Prostate gland (tissue), 2 donors: Measurements from ENCODE around the gene GSTO1.

Source experiments
- CTCF ChIP-seq, 4 experiments: fragments of 200-600 bp in 2 of 4; fragments of 450-650 bp in 2 of 4; sonication (generic) in 2 of 4; IDR thresholded peaks; 1 replicate in 3 of 4; 2 replicates in 1 of 4; pipeline ENCODE4 v1.5.1; 2016 to 2019; ENCODE audit warnings: antibody characterized with exemption in 4 of 4, mild to moderate bottlenecking in 2 of 4, moderate library complexity in 2 of 4
- POLR2A ChIP-seq: fragments of 450-650 bp; IDR thresholded peaks from one replicate; pipeline ENCODE4 v1.6.1; 2016; ENCODE audit warnings: antibody characterized with exemption, mild to moderate bottlenecking
- POLR2AphosphoS5 ChIP-seq: sonication (generic); formaldehyde crosslinking; IDR thresholded peaks from one replicate; pipeline ENCODE4 v1.6.1; 2017; ENCODE audit warnings: antibody characterized with exemption

DNA sequence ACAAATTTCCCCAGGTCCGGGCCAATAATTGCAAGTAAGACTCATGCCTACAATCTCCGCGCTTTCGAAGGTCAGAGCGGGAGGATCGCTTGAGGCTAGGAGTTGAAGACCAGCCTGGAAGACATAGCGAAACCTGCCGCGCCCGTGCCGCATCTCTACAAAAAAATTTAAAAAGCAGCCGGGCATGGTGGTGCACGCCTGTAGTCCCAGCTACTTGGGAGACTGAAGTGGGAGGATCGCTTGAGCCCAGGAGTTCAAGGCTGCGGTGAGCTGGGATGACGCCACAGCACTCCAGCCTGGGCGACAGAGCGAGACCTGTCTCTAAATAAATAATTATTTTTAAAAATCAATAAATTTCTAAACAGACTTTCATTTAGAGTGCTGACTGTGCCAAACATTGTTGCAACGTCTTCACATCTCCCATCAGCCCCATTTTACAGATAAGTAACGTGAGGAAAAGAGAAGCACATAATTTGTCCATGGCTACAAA lies 22.0 kb upstream of the GSTO1 start:
- no peak for TF ChIP-seq CTCF (IDR thresholded peaks at IDR 0.05)
- no peak for TF ChIP-seq POLR2A
- TF ChIP-seq POLR2AphosphoS5, result no peak
